NAMALWA (cell line): Measurements from ENCODE around the gene PTPRM.

Experiments used
- DNase-seq: peaks from one replicate; pipeline ENCODE4 v3.0.0-alpha.2; 2015; ENCODE audit warnings: low spot score

Gene PTPRM

GRCh38 chr18:7567474-7568425 lies 634 bp downstream of the PTPRM start:
- DNase-seq: no peak

- DNase-seq: no peak
These were observed 1.3 kb downstream of the PTPRM start for GRCh38 chr18:7568426-7568825.

DNA sequence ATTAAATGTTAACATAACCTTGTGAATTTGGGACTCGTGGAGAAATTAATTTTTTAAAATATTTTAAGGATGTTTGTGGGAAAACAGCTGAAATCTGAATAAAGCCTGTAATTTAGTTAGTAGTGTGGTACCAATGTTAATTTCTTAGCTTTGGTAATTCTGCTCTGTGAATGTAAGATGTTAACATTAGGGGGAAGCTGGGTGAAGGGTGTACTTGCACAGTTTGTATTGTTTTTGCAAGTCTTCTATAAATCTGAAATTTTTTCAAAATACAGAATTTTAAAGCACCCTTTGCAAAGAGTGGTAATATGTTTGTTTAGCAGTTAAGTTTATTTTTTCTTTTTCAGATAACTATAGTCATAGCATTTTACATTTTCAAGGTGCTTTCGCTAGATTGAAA lies 4.5 kb downstream of the PTPRM start:
- DNase-seq: no peak

DNA sequence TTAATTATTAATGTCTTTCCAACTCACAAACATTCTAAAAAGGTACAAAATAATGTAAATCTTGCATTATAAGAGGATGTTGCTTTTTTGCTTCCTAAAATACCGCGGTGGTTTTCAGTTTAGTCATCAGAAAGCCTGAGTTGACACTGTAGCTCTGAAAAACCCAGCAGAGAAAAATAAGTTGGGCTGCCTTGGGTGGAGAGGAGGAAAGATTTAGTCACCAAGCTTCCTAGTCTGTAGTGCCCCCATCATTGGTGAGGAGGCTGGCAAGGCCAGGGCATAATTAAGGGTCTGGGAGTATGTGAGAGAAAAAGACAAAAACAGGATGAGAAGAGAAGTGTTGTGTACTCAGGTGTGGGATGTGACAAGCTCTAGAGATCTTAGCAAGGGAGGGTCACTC lies 5.7 kb downstream of the PTPRM start:
- no peak for DNase-seq

DNA sequence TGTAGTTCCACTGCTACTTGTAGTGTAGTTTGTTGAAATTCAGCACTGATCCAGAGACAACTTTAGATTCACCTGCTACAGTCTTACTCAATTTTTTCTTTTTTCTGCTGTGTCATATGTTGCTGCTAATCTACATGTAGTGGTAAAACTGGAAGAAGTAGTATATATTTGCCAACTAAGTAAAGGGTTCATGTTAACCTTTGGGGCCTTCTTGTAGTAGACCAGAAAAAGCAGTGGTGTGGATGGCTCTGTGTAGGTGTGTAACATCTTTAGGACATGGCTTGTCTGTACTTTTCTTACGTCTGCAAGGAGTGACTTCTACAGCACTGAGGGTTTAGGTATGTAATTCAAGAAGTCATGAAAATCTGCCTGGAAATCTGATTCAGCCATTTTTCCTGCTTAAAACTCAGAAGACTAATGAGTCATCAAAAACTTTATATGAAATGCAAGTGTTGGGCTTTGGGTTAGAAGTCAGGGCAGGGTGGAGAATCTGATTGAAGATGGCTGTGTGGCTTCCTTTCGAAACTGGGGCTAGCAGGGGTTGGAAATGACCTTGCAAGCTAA lies 8.4 kb downstream of the PTPRM start:
- DNase-seq: no peak

- no peak for DNase-seq
These were observed 9.0 kb downstream of the PTPRM start for GRCh38 chr18:7576077-7576476.

GRCh38 chr18:7576685-7577084 lies 9.6 kb downstream of the PTPRM start:
- no peak for DNase-seq

DNA sequence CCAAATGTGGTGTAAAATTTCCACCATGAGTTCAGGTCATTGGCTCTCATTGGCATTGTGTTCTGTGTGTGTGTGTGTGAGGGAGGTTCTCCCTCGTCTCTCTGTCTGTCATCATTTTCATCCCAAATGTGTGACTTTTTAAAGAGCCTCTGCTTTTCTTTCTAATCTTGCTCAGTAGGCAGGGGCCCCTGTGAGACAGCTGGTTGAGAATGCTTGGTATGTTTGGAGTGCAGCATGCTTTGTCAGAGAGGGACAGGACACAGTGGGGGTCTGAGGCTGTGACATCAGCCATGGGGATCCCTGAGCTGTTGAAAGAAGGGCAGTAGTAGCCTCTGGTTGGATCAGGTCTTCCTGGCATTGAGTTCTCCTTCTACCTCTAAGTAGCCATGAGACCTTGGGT lies 10.6 kb downstream of the PTPRM start:
- DNase-seq: no peak

- DNase-seq: no peak
These were observed 12.2 kb downstream of the PTPRM start for GRCh38 chr18:7579176-7579917.

- no peak for DNase-seq
These were observed 12.9 kb downstream of the PTPRM start for GRCh38 chr18:7579918-7580542.

DNA sequence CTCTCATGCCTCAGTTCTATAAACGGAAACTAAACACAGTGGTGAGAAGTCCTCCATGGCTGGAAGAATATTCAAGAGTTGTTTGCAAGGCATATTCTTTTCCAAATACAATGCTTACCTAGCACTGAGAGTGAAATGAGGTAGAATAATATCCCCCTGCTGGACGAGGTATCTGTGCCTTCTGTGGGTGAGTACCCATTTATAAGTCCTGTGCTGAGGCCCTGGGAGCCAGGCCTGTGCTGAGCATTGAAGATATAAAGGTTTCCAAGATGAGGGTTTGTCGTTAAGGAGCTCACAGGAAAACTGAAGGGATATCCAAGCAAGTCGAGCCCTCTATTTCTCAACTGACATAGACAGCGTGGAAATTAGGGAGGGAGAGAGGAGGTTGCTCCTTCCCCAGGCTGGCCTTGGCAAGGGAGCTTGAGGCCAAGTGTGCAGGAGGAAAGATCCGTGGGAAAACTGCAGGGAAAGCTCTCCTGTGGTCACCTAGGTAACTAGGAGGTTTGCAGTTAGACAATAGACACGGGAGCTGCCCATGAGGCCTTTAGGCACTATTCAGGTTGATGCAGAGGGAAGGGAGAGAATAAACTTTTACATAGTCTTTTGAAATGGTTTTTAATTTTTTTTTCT lies 17.6 kb downstream of the PTPRM start:
- DNase-seq: no peak

- DNase-seq: no peak
These were observed 18.2 kb downstream of the PTPRM start for GRCh38 chr18:7585276-7585670.

DNA sequence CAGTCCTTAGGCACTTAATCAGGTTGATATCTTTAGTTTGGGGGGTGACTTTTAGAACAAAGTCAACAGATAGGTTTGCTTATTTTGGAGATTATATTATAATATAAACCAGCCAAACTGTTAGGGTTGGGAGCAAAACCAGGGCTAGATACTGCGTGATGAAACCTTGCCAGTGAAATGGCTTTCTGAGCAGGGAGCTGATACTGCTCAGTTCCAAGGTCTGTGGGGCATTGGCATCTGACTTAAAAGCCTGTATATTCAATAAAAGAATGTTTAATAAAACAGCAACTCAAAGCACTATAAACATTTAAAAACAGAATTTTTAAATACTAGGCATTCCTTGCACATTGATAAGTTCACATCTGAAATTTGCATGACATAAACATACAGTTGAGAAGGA lies 19.3 kb downstream of the PTPRM start:
- DNase-seq: no peak

DNA sequence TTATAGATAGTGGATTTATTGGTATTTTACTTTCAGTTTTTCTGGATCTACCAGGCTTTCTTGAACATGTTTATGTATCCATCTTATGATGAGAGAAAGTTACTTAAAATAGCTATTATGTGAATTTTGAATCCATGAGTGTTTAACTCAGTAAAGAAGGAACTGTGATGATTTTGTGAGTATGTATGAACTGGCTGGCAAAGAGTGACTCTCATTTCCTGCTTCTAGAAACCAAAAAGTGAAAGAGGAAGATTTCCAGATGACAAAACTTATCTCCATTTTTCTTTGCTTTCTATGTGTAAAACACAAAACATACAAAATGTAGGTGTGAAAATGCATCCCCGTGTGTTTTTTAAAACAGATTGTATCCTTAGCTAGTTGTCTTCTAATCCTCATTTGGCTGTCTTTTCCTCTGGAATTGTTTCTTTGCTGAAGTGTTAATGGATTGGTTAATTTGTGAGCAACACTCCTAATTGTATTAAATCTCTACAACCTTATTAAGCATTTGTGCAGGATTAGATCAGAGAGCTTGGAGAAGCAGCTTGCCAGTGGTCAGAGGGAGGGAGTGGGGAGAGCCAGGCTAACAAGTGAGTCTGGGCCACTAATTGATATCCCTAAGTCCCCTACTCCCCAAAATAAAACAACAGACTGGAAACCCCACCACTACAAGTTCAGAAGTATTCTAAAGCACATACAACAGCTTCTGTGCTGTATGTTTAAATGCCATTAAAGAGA lies 23.9 kb downstream of the PTPRM start:
- DNase-seq: no peak

DNA sequence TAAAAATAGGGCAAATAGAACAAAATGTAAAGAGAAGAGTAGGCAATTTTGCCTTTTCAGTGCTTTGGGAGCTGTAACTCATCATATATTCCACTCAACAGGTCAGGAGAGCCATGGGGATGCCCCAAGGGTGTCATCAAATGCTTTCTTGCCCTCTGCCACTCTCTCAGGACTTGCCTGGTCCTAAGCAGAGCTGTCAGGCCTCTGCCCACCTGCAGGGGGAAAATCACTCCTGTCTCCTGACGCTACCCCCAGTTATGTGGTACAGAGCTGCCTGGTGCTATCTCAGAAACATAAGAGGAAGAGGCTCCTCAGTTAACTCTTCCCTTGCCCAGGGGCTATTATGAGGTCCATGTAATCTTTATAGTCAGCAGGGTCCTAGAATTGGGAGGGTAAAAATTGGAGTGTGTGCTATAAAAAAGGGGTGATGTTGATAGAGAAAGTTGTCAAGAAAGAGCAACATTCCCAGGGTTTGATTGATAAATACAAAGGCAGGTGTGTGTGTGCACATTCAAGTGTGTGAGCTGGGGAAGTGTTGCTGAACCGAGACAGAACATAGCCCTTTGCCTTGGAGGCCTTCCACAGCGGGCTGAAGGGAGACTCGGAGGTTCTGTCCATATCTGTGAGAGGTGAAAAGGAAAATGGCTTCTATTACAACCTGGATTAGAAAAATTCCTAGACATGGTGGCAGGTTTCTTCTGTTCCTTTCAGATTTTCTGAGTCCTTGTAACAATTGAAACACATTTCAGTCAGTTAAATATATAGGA lies 25.4 kb downstream of the PTPRM start:
- peak; percentile 2 for DNase-seq

DNA sequence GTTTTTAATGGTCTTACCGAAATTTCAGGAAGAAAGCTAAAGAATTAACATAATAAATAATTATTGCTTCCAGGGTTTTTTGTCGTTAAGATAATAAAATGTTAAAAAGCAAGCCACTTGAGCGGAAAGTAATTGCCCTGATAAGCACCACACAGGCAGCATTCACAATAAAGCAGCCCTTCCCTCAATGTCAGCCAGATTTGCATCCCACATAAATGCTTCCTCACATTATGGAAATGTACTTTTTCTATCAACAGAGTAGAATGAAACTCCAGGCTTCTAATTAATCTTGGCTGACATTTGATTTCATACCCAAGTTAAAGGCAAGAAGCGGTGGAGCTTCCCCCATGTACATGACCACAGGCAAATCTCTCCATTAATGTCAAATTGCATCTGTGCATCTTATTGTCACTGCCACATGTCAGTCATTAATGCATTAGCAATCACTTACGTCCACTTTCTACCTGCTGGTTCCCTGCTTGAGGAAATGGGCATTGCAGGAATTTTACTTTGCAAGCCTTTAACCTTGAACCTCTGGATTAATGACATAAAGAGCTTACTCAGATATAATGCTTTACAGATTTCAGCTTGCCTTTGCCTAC lies 26.2 kb downstream of the PTPRM start:
- DNase-seq: no peak

DNA sequence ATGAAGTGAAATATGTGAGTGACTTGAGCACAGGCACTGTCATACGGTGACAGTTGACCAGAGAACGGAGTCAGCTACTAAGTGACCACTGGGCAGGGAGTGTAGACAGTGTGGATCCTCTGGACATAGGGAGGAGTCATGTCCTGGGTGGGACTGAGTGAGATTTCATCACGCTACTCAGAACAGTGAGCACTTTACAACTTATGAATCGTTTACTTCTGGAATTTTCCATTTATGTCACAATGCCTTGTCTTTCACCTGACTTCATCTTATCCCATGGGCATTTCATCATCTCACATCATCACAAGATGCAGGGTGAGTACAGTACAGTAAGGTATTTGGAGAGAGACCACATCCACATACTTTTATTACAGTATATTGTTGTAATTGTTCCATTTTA lies 29.0 kb downstream of the PTPRM start:
- no peak for DNase-seq

GRCh38 chr18:7597500-7597899 lies 30.4 kb downstream of the PTPRM start:
- DNase-seq: no peak

GRCh38 chr18:7598167-7599047 lies 31.3 kb downstream of the PTPRM start:
- DNase-seq: no peak
